ENCODE results near the gene NOX3. TPM values are rescaled to one million over a fixed set of nuclear protein-coding genes. Genes with fewer than 3 reads are reported as not detected.

NOX3 gene, protein sequence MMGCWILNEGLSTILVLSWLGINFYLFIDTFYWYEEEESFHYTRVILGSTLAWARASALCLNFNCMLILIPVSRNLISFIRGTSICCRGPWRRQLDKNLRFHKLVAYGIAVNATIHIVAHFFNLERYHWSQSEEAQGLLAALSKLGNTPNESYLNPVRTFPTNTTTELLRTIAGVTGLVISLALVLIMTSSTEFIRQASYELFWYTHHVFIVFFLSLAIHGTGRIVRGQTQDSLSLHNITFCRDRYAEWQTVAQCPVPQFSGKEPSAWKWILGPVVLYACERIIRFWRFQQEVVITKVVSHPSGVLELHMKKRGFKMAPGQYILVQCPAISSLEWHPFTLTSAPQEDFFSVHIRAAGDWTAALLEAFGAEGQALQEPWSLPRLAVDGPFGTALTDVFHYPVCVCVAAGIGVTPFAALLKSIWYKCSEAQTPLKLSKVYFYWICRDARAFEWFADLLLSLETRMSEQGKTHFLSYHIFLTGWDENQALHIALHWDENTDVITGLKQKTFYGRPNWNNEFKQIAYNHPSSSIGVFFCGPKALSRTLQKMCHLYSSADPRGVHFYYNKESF
- not detected in 2 replicates for total RNA-seq

DNA sequence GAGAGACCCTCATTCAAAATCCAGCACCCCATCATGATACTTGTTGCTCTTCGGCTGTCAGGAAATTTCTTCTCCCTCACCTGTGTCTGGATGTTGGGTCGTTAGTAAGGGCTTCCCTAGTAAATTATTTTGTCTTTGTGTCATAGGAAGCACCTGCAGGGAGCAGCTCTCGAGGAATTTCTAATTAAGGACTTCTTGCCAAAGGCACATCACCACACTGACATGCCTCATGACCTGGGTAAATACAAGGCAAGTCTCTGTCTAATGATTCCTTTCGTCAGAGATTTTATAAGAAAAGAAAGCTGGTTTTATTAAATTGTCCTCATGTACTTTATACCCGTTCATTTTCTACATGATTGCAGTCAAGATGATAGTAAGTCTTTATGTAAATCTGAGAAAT is at the start of gene NOX3:
Gene NOX3 (minus strand): TSS at position 74 of the 400 bp plus-strand sequence. CDS start 39 bp downstream, at position 35.

Other genes with a start within 250 kb of the NOX3 start
- gene CLDN20, start 191.8 kb downstream of the NOX3 start, total RNA-seq, result not detected in 2 replicates
- gene TFB1M, start 141.4 kb downstream of the NOX3 start, total RNA-seq, result 14.9 and 21.4 TPM in 2 replicates

Data from tracheal epithelial cell (primary cell).